Left renal cortex interstitium (tissue), 4 donors: ENCODE data around the gene P4HTM. TPM values are rescaled to one million over a fixed set of nuclear protein-coding genes. Genes with fewer than 3 reads are reported as not detected.

Experiments used
- DNase-seq, 4 donors: peaks; one replicate each; pipeline ENCODE4 v3.0.0-alpha.2; 2013; ENCODE audit warnings: low read depth in 4 of 4, low spot score in 2 of 4, missing footprints in 1 of 4
- polyA plus RNA-seq, 4 donors: library from polyadenylated mRNA; unstranded; fragments of 120-200 nt; gene quantifications; one replicate each; pipeline ENCODE4 v1.2.1, GENCODE V29; 2013; ENCODE audit not compliant: insufficient read length in 4 of 4

P4HTM gene
- 10 to 100 TPM; 44.9 to 55.0 (median 50.2) TPM for polyA plus RNA-seq

GRCh38 chr3:48989796-48990635 is at the start of gene P4HTM:
TSS of gene P4HTM (plus strand) at chr3:48990241. CDS start at chr3:48990257, 16 bp downstream.
- DNase-seq: peak in 2 of 4 donors; percentile 81 to 85

- no peak for DNase-seq
These were observed 44.6 kb upstream of the P4HTM start for GRCh38 chr3:48945432-48945831.

- DNase-seq: no peak
These were observed 44.0 kb upstream of the P4HTM start for GRCh38 chr3:48945891-48946549.

GRCh38 chr3:48949376-48949717 is 40.7 kb upstream of the P4HTM start:
- no peak for DNase-seq

GRCh38 chr3:48950051-48950450 is 40.0 kb upstream of the P4HTM start:
- no peak for DNase-seq

- DNase-seq: no peak
These were observed 38.3 kb upstream of the P4HTM start for GRCh38 chr3:48951764-48952163.

- DNase-seq: peak in 1 of 4 donors; percentile 12
These were observed 37.4 kb upstream of the P4HTM start for GRCh38 chr3:48952510-48953118.

- no peak for DNase-seq
These were observed 32.9 kb upstream of the P4HTM start for GRCh38 chr3:48957006-48957705.

- no peak for DNase-seq
These were observed 29.1 kb upstream of the P4HTM start for GRCh38 chr3:48960841-48961413.

- no peak for DNase-seq
These were observed 27.7 kb upstream of the P4HTM start for GRCh38 chr3:48962340-48962739.

GRCh38 chr3:48962939-48963338 is 27.1 kb upstream of the P4HTM start:
- no peak for DNase-seq

- DNase-seq: no peak
These were observed 26.4 kb upstream of the P4HTM start for GRCh38 chr3:48963591-48963990.

GRCh38 chr3:48966367-48966766 is 23.7 kb upstream of the P4HTM start:
- no peak for DNase-seq

GRCh38 chr3:48966876-48967361 is 23.1 kb upstream of the P4HTM start:
- no peak for DNase-seq

GRCh38 chr3:48970586-48970985 is 19.5 kb upstream of the P4HTM start:
- no peak for DNase-seq

GRCh38 chr3:48974076-48974864 is 15.8 kb upstream of the P4HTM start:
- no peak for DNase-seq

- DNase-seq: no peak
These were observed 10.6 kb upstream of the P4HTM start for GRCh38 chr3:48979451-48979850.

GRCh38 chr3:48980295-48980694 is 9.7 kb upstream of the P4HTM start:
- DNase-seq: no peak

- no peak for DNase-seq
These were observed 8.0 kb upstream of the P4HTM start for GRCh38 chr3:48982016-48982415.

- no peak for DNase-seq
These were observed 7.4 kb upstream of the P4HTM start for GRCh38 chr3:48982686-48983085.
